ENCODE measurements around the gene PLXNB3. TPM values are rescaled to one million over a fixed set of nuclear protein-coding genes. Genes with fewer than 3 reads are reported as not detected.

The PLXNB3 gene
- total RNA-seq, 2 experiments from 2014 or later = 0.83 to 1.4 TPM

- peak; percentile 4 for ATAC-seq
- Mint-ChIP-seq H3K36me3 (ENCODE audit: low read depth) (no peaks in the 10 kb centered on the region), H3K4me3 (peak overlapping the region; percentile 36), H3K9me3 (ENCODE audit: insufficient read depth) (no peaks in the 10 kb centered on the region), H3K27me3 (ENCODE audit: low read depth) (peaks cover 22% of the 10 kb centered on the region), H3K27ac (no peak overlapping the region), H3K4me1 (ENCODE audit: low read depth) (peaks cover 54% of the 10 kb centered on the region)
- ChIA-PET POLR2A (no interaction called here), CTCF (interaction anchor here (0.8 kb wide), 1 partner anchor 9 kb away, joined by 3 read pairs; no protein-coding TSS in a partner anchor)
- no peak for DNase-seq
These were observed 55.5 kb downstream of the PLXNB3 start for GRCh38 chrX:153819384-153820040.

DNA sequence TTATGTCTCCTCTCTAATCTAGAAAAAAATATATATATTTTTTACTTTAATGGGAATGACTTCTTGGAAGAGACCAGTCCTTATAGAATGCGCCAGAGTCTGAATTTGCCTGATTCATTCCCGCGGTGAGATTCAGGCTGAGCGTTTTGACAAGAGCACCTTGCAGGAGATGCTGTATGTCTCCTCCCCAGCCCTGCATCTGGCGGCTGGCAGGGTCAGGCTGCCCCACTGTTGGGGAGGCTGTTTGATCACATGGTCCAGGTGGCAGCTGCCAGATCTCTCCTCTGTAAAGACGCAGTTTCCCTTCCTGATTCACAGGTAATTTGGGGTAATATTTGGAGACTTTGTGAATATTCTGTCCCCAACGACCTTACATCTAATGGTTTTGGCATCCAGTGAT lies 56.6 kb downstream of the PLXNB3 start:
- Mint-ChIP-seq H3K36me3 (ENCODE audit: low read depth) (no peaks in the 10 kb centered on the region), H3K27me3 (ENCODE audit: low read depth) (peaks cover 20% of the 10 kb centered on the region), H3K9me3 (ENCODE audit: insufficient read depth) (no peaks in the 10 kb centered on the region), H3K4me3 (no peak overlapping the region), H3K27ac (no peak overlapping the region), H3K4me1 (ENCODE audit: low read depth) (peaks cover 50% of the 10 kb centered on the region)
- ATAC-seq (no peak), DNase-seq (no peak)
- POLR2A ChIA-PET = no interaction called here
- CTCF ChIA-PET = no interaction called here

GRCh38 chrX:153821066-153821465 lies 57.0 kb downstream of the PLXNB3 start:
- DNase-seq (no peak), ATAC-seq (no peak)
- no peak overlapping the region for H3K4me3 Mint-ChIP-seq
- H3K27ac Mint-ChIP-seq = no peak overlapping the region
- H3K9me3 Mint-ChIP-seq (ENCODE audit: insufficient read depth) = no peaks in the 10 kb centered on the region
- POLR2A ChIA-PET = no interaction called here
- no peaks in the 10 kb centered on the region for H3K36me3 Mint-ChIP-seq (ENCODE audit: low read depth)
- H3K27me3 Mint-ChIP-seq (ENCODE audit: low read depth) = peaks cover 22% of the 10 kb centered on the region
- peaks cover 51% of the 10 kb centered on the region for H3K4me1 Mint-ChIP-seq (ENCODE audit: low read depth)
- CTCF ChIA-PET = no interaction called here

GRCh38 chrX:153824348-153824747 lies 60.3 kb downstream of the PLXNB3 start:
- H3K9me3 Mint-ChIP-seq (ENCODE audit: insufficient read depth) = no peaks in the 10 kb centered on the region
- H3K4me3 Mint-ChIP-seq = no peak overlapping the region
- DNase-seq = no peak
- H3K4me1 Mint-ChIP-seq (ENCODE audit: low read depth) = peaks cover 37% of the 10 kb centered on the region
- H3K36me3 Mint-ChIP-seq (ENCODE audit: low read depth) = no peaks in the 10 kb centered on the region
- no peak overlapping the region for H3K27ac Mint-ChIP-seq
- ATAC-seq = no peak
- peaks cover 26% of the 10 kb centered on the region for H3K27me3 Mint-ChIP-seq (ENCODE audit: low read depth)
- POLR2A ChIA-PET = no interaction called here
- CTCF ChIA-PET = no interaction called here

GRCh38 chrX:153825042-153825441 lies 61.0 kb downstream of the PLXNB3 start:
- Mint-ChIP-seq H3K4me3 (no peak overlapping the region), H3K4me1 (ENCODE audit: low read depth) (peaks cover 33% of the 10 kb centered on the region), H3K9me3 (ENCODE audit: insufficient read depth) (no peaks in the 10 kb centered on the region), H3K27ac (no peak overlapping the region), H3K36me3 (ENCODE audit: low read depth) (no peaks in the 10 kb centered on the region), H3K27me3 (ENCODE audit: low read depth) (peaks cover 27% of the 10 kb centered on the region)
- DNase-seq (no peak), ATAC-seq (no peak)
- POLR2A ChIA-PET = no interaction called here
- CTCF ChIA-PET = no interaction called here

Other genes with a start within 250 kb of the PLXNB3 start
- gene ATP2B3, start 246.6 kb upstream of the PLXNB3 start, total RNA-seq = not detected
- 10 to 100 TPM; 23.9 to 24.5 TPM for gene CCNQ, start 165.1 kb upstream of the PLXNB3 start, total RNA-seq
- not detected for gene DUSP9, start 117.0 kb upstream of the PLXNB3 start, total RNA-seq
- gene PNCK, start 90.4 kb upstream of the PLXNB3 start, total RNA-seq = under 1 TPM; 0.16 to 0.58 TPM
- 1 to 10 TPM in 1 of 2 experiments, under 1 TPM in 1; 0.82 to 1.3 TPM for gene SLC6A8, start 76.3 kb upstream of the PLXNB3 start, total RNA-seq
- 100 to 1,000 TPM; 155 to 158 TPM for gene BCAP31, start 39.9 kb upstream of the PLXNB3 start, total RNA-seq
- 10 to 100 TPM; 14.6 to 15.9 TPM for gene ABCD1, start 39.4 kb upstream of the PLXNB3 start, total RNA-seq
- gene SRPK3, start 16.8 kb downstream of the PLXNB3 start, total RNA-seq = not detected
- 10 to 100 TPM; 63.2 to 66.9 TPM for gene IDH3G, start 30.1 kb downstream of the PLXNB3 start, total RNA-seq
- 100 to 1,000 TPM; 182 to 190 TPM for gene SSR4, start 30.4 kb downstream of the PLXNB3 start, total RNA-seq
- under 1 TPM; 0.10 to 0.16 TPM for gene PDZD4, start 66.3 kb downstream of the PLXNB3 start, total RNA-seq
- gene L1CAM, start 121.9 kb downstream of the PLXNB3 start, total RNA-seq = 1 to 10 TPM; 7.1 to 7.5 TPM
- gene AVPR2, start 140.4 kb downstream of the PLXNB3 start, total RNA-seq = not detected
- 100 to 1,000 TPM; 317 to 324 TPM for gene ARHGAP4, start 162.0 kb downstream of the PLXNB3 start, total RNA-seq
- 100 to 1,000 TPM in 1 of 2 experiments, 10 to 100 TPM in 1; 98.9 to 106 TPM for gene NAA10, start 170.8 kb downstream of the PLXNB3 start, total RNA-seq
- gene RENBP, start 180.4 kb downstream of the PLXNB3 start, total RNA-seq = 10 to 100 TPM; 12.1 to 13.6 TPM
- 100 to 1,000 TPM; 141 to 146 TPM for gene HCFC1, start 207.6 kb downstream of the PLXNB3 start, total RNA-seq
- 1 to 10 TPM; 5.9 to 6.2 TPM for gene TMEM187, start 208.5 kb downstream of the PLXNB3 start, total RNA-seq

Data from activated CD8-positive, alpha-beta T cell treated with anti-CD3 and anti-CD28 coated beads, Interleukin-2, amount 10 ng/mL, durations not matched to agents 7 days and 5 days (primary cell).